ENCODE data around the gene SNX14.

DNA sequence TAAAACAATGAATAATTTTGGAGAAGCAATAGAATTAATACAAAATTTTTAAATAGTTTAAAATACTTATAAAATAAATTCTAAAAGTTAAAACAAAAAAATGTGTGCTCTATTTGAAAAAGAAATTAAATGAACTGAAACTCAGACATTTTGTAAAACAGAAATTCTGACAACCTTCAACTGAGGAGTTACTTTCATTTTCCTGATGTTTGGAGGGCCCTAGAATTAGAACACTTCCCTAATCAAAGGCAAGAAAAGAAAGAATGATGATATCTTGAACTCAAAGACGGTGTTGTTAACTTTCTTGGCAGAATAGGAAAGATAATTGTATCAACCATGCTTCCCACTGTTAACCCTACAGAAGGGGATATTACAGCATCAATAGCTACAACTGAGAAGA, 27.9 kb downstream of the SNX14 start:
- TF ChIP-seq, protein P1, sequence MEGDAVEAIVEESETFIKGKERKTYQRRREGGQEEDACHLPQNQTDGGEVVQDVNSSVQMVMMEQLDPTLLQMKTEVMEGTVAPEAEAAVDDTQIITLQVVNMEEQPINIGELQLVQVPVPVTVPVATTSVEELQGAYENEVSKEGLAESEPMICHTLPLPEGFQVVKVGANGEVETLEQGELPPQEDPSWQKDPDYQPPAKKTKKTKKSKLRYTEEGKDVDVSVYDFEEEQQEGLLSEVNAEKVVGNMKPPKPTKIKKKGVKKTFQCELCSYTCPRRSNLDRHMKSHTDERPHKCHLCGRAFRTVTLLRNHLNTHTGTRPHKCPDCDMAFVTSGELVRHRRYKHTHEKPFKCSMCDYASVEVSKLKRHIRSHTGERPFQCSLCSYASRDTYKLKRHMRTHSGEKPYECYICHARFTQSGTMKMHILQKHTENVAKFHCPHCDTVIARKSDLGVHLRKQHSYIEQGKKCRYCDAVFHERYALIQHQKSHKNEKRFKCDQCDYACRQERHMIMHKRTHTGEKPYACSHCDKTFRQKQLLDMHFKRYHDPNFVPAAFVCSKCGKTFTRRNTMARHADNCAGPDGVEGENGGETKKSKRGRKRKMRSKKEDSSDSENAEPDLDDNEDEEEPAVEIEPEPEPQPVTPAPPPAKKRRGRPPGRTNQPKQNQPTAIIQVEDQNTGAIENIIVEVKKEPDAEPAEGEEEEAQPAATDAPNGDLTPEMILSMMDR (conservative IDR thresholded peaks at IDR 0.05; ENCODE audit: low read depth, low read length) = no peak
- no peak for TF ChIP-seq EZH2 (IDR thresholded peaks at IDR 0.05; ENCODE audit: low read length, unreplicated experiment)
- TF ChIP-seq EZH2phosphoT487 (IDR thresholded peaks at IDR 0.05; ENCODE audit: borderline replicate concordance, low read length) = no peak

All from PC-3 (cell line).